ENCODE measurements around the gene CCDC38.

The CCDC38 gene

GRCh38 chr12:95829395-95829794 lies 113.0 kb downstream of the CCDC38 start:
- no peak overlapping the region for H3K4me3 ChIP-seq (ENCODE audit: low read depth, low read length)

GRCh38 chr12:95820096-95820703 lies 122.2 kb downstream of the CCDC38 start:
- no peak overlapping the region for H3K4me3 ChIP-seq (ENCODE audit: low read depth, low read length)

More at GRCh38 chr12:95829395-95829794, 113.0 kb downstream of the CCDC38 start:
- TF ChIP-seq CTCF (IDR thresholded peaks at IDR 0.05; ENCODE audit: borderline replicate concordance, insufficient read depth, low read depth, low read length), result no peak

More at GRCh38 chr12:95820096-95820703, 122.2 kb downstream of the CCDC38 start:
- no peak for TF ChIP-seq CTCF (IDR thresholded peaks at IDR 0.05; ENCODE audit: borderline replicate concordance, insufficient read depth, low read depth, low read length)
